Superior temporal gyrus (tissue), 1 donor: ENCODE measurements around the gene SCYGR7.
A peak's percentile ranks its signal among the peaks of the same experiment; 100 is the strongest.
"Not testable (repeated sequence)": the region's sequence is repeated elsewhere in the genome, so short reads cannot be mapped to it uniquely, and the experiment has no call there.

Experiments used
- DNase-seq: peaks from one replicate; pipeline ENCODE4 v3.0.0-alpha.2; 2016; ENCODE audit errors: extremely low spot score

The SCYGR7 gene

GRCh38 chr2:227728035-227728434 lies at the start of gene SCYGR7:
SCYGR7 (plus strand) TSS chr2:227728335; CDS start chr2:227728335, 0 bp downstream.
- no peak for DNase-seq

- DNase-seq: no peak
These were observed 43.9 kb upstream of the SCYGR7 start for GRCh38 chr2:227684258-227684657.

- no peak for DNase-seq
These were observed 40.9 kb upstream of the SCYGR7 start for GRCh38 chr2:227687189-227687588.

GRCh38 chr2:227696990-227697679 lies 31.0 kb upstream of the SCYGR7 start:
- no peak for DNase-seq

GRCh38 chr2:227701556-227701955 lies 26.6 kb upstream of the SCYGR7 start:
- DNase-seq: no peak

- DNase-seq: no peak
These were observed 24.8 kb upstream of the SCYGR7 start for GRCh38 chr2:227703280-227703732.

- DNase-seq: no peak
These were observed 24.2 kb upstream of the SCYGR7 start for GRCh38 chr2:227703961-227704360.

- no peak for DNase-seq
These were observed 21.3 kb upstream of the SCYGR7 start for GRCh38 chr2:227706859-227707258.

- DNase-seq: no peak
These were observed 20.7 kb upstream of the SCYGR7 start for GRCh38 chr2:227707390-227707789.

- DNase-seq: no peak
These were observed 17.1 kb upstream of the SCYGR7 start for GRCh38 chr2:227710986-227711385.

GRCh38 chr2:227713291-227713690 lies 14.8 kb upstream of the SCYGR7 start:
- no peak for DNase-seq

GRCh38 chr2:227716501-227716900 lies 11.6 kb upstream of the SCYGR7 start:
- no peak for DNase-seq

GRCh38 chr2:227717687-227718567 lies 10.2 kb upstream of the SCYGR7 start, which contains the start of gene SLC19A3:
SLC19A3 (minus strand) TSS chr2:227718028; CDS start chr2:227702318, 15,710 bp downstream.
- DNase-seq: peak; percentile 60

GRCh38 chr2:227719641-227720040 lies 8.5 kb upstream of the SCYGR7 start:
- DNase-seq: no peak

GRCh38 chr2:227720680-227721079 lies 7.5 kb upstream of the SCYGR7 start:
- no peak for DNase-seq

- not testable (repeated sequence) for DNase-seq
These were observed 5.3 kb upstream of the SCYGR7 start for GRCh38 chr2:227722821-227723220.

GRCh38 chr2:227724394-227725039 lies 3.6 kb upstream of the SCYGR7 start, which contains the start of gene SCYGR6:
SCYGR6 (minus strand) TSS chr2:227724757; CDS start chr2:227724757, 0 bp downstream.
- no peak for DNase-seq

GRCh38 chr2:227739351-227739750 lies 11.2 kb downstream of the SCYGR7 start:
- DNase-seq: no peak

GRCh38 chr2:227740705-227741104 lies 12.6 kb downstream of the SCYGR7 start:
- DNase-seq: not testable (repeated sequence)

GRCh38 chr2:227745594-227745993 lies 17.5 kb downstream of the SCYGR7 start, which contains the start of gene SCYGR8:
SCYGR8 (plus strand) TSS chr2:227745894; CDS start chr2:227745894, 0 bp downstream.
- DNase-seq: no peak

GRCh38 chr2:227748079-227748478 lies 19.9 kb downstream of the SCYGR7 start:
- DNase-seq: no peak

GRCh38 chr2:227756261-227756660 lies 28.1 kb downstream of the SCYGR7 start:
- DNase-seq: not testable (repeated sequence)
